Suprapubic skin (tissue), 4 donors: Measurements from ENCODE around the gene CAV1. TPM values are rescaled to one million over a fixed set of nuclear protein-coding genes. Genes with fewer than 3 reads are reported as not detected.
A peak's percentile ranks its signal among the peaks of the same experiment; 100 is the strongest.

Experiments used
- DNase-seq, 2 donors: peaks; one replicate each; pipeline ENCODE4 v3.0.0-alpha.2; 2019; ENCODE audit warnings: low spot score in 2 of 2
- H3K27ac ChIP-seq: fragments of 200-600 bp; sonication (generic); one replicate; pipeline ENCODE4 v1.5.1; 2019
- H3K27me3 ChIP-seq: fragments of 200-600 bp; sonication (generic); one replicate; pipeline ENCODE4 v1.5.1; 2019
- H3K36me3 ChIP-seq: fragments of 200-600 bp; sonication (generic); one replicate; pipeline ENCODE4 v1.5.1; 2019
- H3K4me1 ChIP-seq: fragments of 200-600 bp; sonication (generic); one replicate; pipeline ENCODE4 v1.5.1; 2019
- H3K4me3 ChIP-seq: fragments of 200-600 bp; sonication (generic); one replicate; pipeline ENCODE4 v1.5.1; 2019; ENCODE audit warnings: mild to moderate bottlenecking
- H3K9me3 ChIP-seq: fragments of 200-600 bp; sonication (generic); one replicate; pipeline ENCODE4 v1.5.1; 2019
- EP300 ChIP-seq: sonication (generic); formaldehyde crosslinking; IDR thresholded peaks from one replicate; pipeline ENCODE4 v1.6.1; 2017; ENCODE audit warnings: antibody characterized with exemption
- POLR2A ChIP-seq, 2 donors: fragments of 450-650 bp; IDR thresholded peaks; one replicate each; pipeline ENCODE4 v1.6.1; 2017; ENCODE audit warnings: antibody characterized with exemption in 2 of 2, mild to moderate bottlenecking in 2 of 2, moderate library complexity in 2 of 2
- POLR2AphosphoS5 ChIP-seq, 3 donors: sonication (generic); formaldehyde crosslinking; IDR thresholded peaks; one replicate each; pipeline ENCODE4 v1.6.1; 2017; ENCODE audit warnings: antibody characterized with exemption in 3 of 3
- WGBS: methylation state at CpG from one replicate; pipeline ENCODE4 v1.1.5; 2018; 5-methylcytosine and 5-hydroxymethylcytosine counted together
- total RNA-seq, 4 donors: library from RNA; depleted of rRNA; stranded (reverse); fragments of >200 nt; gene quantifications; one replicate each; pipeline ENCODE4 v1.1.0, GENCODE V29; 2016
- TF ChIP-seq, protein P1 (sequence below), 2 donors: fragments of 200-600 bp in 1 of 2; fragments of 450-650 bp in 1 of 2; sonication (generic) in 1 of 2; IDR thresholded peaks; one replicate each; pipeline ENCODE4 v1.5.1; 2016 to 2019; ENCODE audit warnings: antibody characterized with exemption in 2 of 2, mild to moderate bottlenecking in 1 of 2, moderate library complexity in 1 of 2

Gene CAV1
- total RNA-seq, 4 donors from 2014 or later: 123 to 215 (median 187) TPM

DNA sequence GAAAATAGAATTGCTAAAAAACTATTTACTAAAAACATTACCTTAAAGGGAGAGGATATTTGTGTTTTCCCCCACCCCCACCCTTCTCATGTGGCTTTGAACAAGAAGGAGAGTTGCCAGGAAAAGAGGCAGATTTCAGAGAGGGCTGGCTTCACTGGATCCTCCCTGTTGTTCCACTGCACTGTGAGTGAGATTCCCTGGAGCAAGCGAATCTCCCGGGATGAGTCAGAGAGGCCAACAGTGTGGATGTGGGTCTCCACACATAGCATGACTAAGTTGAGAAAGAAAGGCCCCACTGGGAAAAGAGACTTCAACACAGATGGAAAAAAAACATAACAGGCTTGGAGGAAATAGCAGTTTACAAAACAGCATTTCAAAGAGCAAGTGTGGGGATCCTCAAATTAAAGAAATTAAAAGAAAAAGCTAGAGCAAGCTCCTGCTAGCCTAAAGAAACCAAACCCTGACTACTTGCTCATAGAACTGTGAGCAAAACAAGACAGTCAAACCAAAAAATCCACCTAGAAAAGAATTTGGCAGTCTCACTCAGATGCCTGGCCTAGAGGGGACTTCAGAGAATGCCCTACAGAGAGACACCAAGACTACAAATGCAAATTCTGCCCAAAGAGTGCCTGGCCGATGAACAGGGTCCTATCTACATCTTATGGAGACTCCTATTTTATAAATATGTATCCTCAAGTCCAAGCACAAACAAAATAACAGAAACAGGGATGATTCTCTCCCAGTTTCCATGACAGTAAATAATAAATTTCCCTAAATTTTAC is 3.4 kb downstream of the CAV1 start:
- DNase-seq: peak; percentile 80 to 81
- Histone ChIP-seq H3K36me3 (no peaks in the 10 kb centered on the region), H3K27me3 (no peaks in the 10 kb centered on the region), H3K4me3 (peak overlapping the region; percentile 74), H3K4me1 (peaks cover 69% of the 10 kb centered on the region), H3K27ac (peak overlapping the region; percentile 95), H3K9me3 (no peaks in the 10 kb centered on the region)
- TF ChIP-seq POLR2AphosphoS5 (IDR thresholded peaks at IDR 0.05) (peak in 1 of 3 donors; percentile 15), EP300 (no peak)
- 20% methylated on average over 3 of the region's 3 CpGs for WGBS

DNA sequence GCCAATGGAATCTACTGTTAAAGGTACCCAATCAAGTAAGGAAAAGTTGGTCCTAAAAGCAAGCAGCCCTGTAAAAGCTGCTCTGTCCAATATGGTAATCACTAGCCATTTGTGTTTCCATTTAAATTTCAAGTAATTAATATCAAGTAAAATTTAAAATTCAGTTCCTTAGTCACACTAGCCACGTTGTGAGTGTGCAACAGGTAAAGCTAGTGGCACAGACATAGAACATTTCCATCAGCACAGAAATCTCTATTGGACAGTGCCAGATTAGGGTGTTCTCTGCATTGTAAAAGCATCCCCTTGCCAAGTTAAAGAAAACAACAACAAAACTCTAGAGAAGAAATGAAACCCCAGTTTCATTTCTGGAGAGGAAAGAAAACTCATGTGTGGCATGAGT is 4.4 kb downstream of the CAV1 start:
- TF ChIP-seq, protein P1, sequence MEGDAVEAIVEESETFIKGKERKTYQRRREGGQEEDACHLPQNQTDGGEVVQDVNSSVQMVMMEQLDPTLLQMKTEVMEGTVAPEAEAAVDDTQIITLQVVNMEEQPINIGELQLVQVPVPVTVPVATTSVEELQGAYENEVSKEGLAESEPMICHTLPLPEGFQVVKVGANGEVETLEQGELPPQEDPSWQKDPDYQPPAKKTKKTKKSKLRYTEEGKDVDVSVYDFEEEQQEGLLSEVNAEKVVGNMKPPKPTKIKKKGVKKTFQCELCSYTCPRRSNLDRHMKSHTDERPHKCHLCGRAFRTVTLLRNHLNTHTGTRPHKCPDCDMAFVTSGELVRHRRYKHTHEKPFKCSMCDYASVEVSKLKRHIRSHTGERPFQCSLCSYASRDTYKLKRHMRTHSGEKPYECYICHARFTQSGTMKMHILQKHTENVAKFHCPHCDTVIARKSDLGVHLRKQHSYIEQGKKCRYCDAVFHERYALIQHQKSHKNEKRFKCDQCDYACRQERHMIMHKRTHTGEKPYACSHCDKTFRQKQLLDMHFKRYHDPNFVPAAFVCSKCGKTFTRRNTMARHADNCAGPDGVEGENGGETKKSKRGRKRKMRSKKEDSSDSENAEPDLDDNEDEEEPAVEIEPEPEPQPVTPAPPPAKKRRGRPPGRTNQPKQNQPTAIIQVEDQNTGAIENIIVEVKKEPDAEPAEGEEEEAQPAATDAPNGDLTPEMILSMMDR (IDR thresholded peaks at IDR 0.05): no peak
- TF ChIP-seq POLR2AphosphoS5 (IDR thresholded peaks at IDR 0.05) (no peak), EP300 (no peak), POLR2A (IDR thresholded peaks at IDR 0.05) (no peak)
- WGBS: 21% methylated on average over 1 of the region's 1 CpG
- Histone ChIP-seq H3K27me3 (no peaks in the 10 kb centered on the region), H3K4me3 (peak overlapping the region; percentile 74), H3K9me3 (no peaks in the 10 kb centered on the region), H3K36me3 (no peaks in the 10 kb centered on the region), H3K27ac (peak overlapping the region; percentile 70), H3K4me1 (peaks cover 58% of the 10 kb centered on the region)
- DNase-seq: no peak

DNA sequence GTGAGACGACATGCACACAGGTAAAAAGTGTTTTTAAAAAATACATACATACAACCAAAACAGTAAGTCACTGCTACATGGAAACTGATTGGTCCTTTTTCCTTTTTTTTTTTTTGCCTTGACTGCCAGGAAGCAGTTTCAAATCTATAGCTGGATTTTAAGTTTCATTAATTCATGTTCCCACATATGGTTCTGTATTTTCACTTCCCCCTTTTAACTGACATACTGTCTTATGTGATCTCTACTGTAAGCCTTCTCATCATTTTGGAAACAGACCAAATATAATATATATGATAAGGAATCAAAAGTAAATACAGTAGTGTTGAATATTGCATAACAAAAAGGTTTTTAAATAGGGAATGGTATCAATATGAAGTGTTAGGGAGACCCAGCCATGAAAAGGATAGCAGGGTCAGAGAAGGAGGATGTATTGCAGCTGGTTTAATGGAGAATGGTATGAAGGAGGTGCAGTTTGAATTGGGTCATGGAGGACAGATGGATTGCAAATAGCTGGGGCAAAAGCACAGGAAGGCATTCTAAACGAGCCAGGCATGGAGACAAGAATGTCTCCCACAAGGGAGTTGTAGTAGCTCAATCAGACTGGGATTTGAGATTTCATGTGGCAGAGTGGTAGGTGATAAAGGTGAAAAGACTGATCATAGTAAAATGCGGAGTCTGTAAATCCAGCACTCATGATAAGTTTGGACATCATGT is 5.4 kb downstream of the CAV1 start:
- Histone ChIP-seq H3K36me3 (no peaks in the 10 kb centered on the region), H3K27ac (no peak overlapping the region), H3K9me3 (no peaks in the 10 kb centered on the region), H3K27me3 (no peaks in the 10 kb centered on the region), H3K4me3 (peak overlapping the region; percentile 74), H3K4me1 (peaks cover 57% of the 10 kb centered on the region)
- no peak for DNase-seq
- no peak for TF ChIP-seq POLR2A (IDR thresholded peaks at IDR 0.05)
- TF ChIP-seq POLR2AphosphoS5 (IDR thresholded peaks at IDR 0.05): no peak
- TF ChIP-seq EP300: no peak
- TF ChIP-seq, protein P1 (IDR thresholded peaks at IDR 0.05): no peak
- 51% methylated on average over 3 of the region's 3 CpGs for WGBS

DNA sequence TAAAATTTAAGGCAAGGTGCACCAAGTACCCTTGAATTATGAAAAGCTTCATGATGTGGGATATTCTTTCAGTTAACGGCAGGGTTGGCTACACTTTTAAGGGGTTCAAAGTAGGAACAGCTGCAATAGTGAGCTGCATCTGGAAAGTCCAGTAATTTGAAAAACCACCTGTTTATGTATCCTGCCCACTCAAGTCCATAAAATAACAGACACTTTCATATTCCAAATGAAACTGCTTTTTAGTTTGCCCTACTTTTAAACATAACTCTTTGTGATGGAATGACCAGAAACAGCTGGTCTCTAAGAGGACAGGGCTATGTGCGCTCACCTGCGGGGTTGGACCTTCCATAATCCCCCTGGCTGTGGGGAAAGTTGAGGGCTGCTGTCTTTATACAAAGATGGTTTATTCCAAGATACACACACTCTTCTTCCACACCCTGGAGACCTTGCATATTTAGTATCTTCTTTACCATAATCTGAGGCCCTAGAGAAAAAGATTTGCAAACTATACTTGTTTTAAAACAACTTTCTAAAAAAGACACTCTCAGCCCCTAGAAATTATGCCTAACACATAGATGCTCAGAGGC is 7.4 kb downstream of the CAV1 start:
- DNase-seq: no peak
- Histone ChIP-seq H3K27me3 (no peaks in the 10 kb centered on the region), H3K4me3 (no peak overlapping the region), H3K36me3 (peaks cover 5% of the 10 kb centered on the region), H3K27ac (no peak overlapping the region), H3K9me3 (no peaks in the 10 kb centered on the region), H3K4me1 (peaks cover 47% of the 10 kb centered on the region)
- TF ChIP-seq POLR2AphosphoS5 (IDR thresholded peaks at IDR 0.05) (no peak), POLR2A (IDR thresholded peaks at IDR 0.05) (no peak), EP300 (no peak)
- TF ChIP-seq, protein P1 (IDR thresholded peaks at IDR 0.05): no peak
- 73% methylated on average over 3 of the region's 3 CpGs for WGBS

DNA sequence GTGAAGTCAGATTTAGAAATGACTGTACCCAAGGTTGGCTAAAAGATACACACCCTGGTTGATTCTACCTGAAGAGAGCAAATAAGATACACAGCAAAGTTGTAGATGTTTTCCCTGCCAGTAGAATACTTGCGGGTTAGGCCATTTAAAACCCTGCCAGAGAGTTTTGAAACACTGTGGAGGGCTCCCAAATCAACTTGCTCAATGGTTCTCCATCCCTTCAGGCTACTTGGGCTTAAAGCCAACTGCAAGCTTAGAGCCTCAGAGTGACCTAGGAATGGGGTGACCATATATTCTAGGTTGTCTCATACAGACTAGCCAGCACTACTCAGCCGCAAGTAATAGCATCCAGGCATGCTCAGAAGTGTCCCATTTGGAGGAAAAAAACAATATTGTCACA is 10.0 kb downstream of the CAV1 start:
- Histone ChIP-seq H3K27me3 (no peaks in the 10 kb centered on the region), H3K4me3 (no peak overlapping the region), H3K4me1 (peaks cover 25% of the 10 kb centered on the region), H3K27ac (no peak overlapping the region), H3K36me3 (peaks cover 13% of the 10 kb centered on the region), H3K9me3 (no peaks in the 10 kb centered on the region)
- WGBS: 57% methylated on average over 2 of the region's 2 CpGs
- DNase-seq: no peak
- TF ChIP-seq, protein P1 (IDR thresholded peaks at IDR 0.05): no peak
- TF ChIP-seq EP300 (no peak), POLR2AphosphoS5 (IDR thresholded peaks at IDR 0.05) (no peak), POLR2A (IDR thresholded peaks at IDR 0.05) (no peak)
